ENCODE results near the gene FBXO45. TPM values are rescaled to one million over a fixed set of nuclear protein-coding genes. Genes with fewer than 3 reads are reported as not detected.
"Not testable (repeated sequence)": the region's sequence is repeated elsewhere in the genome, so short reads cannot be mapped to it uniquely, and the experiment has no call there.

Gene FBXO45
- total RNA-seq, 4 donors from 2014 or later: 6.6 to 19.9 (median 12.9) TPM

DNA sequence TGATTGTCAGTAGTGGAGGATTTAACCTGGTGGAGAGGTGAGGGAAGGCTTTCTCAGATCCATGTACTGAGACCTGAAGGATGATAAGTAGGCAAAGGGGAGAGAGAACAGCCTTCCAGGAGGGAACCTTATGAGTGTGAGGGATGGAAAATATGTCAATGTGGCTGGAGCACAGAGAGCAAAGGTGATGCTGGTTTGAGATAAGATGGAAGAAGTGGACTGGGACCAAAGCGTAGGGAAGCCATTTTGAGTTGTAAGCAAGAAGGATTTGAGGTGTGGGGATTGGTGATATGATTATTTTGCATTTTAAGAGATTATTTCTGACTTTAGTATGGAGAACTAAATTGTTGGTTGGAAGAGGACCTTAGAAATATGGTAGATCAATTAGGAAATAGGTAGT, 3.9 kb downstream of the FBXO45 start:
- WGBS, 2 donors: 32 to 100% methylated on average over 1 of the region's 1 CpG
- intact Hi-C loops (cut with DNase I): no loop called here
- TF ChIP-seq POLR2A (IDR thresholded peaks at IDR 0.05): no peak

DNA sequence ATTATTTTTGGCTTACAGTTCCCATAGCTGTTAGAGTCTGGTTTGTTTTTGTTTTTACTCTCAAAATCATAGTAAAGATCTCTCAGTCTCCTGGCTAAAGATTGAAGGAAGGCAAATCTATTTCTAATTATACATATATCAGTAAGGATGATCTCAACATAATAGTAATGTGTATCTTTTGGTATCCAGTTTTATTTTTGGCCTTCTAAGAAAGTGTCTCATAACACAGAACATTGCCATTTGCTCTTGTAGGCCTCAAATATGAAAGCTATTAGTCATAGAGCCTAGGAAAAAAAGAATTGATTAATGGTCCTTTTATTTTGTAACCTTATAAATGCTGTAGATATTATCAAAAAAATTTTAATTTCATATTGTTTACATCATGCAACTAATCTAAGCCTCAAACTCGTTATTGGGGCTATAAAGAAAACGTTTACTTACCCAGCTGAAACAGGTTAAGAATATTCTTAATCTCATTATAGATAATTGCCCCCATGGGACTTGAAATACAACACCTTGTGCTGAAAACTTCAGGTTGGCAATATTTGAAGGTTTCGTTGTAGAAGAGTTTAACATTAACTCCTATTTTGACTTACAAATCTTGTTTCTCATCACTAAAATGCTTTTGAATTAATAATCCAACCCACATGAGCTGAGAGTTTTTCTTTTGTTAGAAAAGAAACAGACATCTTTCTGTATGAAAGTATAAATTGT, 16.7 kb downstream of the FBXO45 start:
- Histone ChIP-seq H3K4me3 (no peak overlapping the region), H3K4me1 (no peaks in the 10 kb centered on the region), H3K27me3 (no peaks in the 10 kb centered on the region), H3K36me3 (peaks cover 0 to 67% (median 0%) of the 10 kb centered on the region in 3 donors), H3K27ac (no peak overlapping the region), H3K9me3 (no peaks in the 10 kb centered on the region)
- 82% methylated on average over 3 of the region's 3 CpGs for WGBS, 2 donors
- DNase-seq: no peak
- TF ChIP-seq POLR2A (IDR thresholded peaks at IDR 0.05): no peak
- TF ChIP-seq, protein P1, sequence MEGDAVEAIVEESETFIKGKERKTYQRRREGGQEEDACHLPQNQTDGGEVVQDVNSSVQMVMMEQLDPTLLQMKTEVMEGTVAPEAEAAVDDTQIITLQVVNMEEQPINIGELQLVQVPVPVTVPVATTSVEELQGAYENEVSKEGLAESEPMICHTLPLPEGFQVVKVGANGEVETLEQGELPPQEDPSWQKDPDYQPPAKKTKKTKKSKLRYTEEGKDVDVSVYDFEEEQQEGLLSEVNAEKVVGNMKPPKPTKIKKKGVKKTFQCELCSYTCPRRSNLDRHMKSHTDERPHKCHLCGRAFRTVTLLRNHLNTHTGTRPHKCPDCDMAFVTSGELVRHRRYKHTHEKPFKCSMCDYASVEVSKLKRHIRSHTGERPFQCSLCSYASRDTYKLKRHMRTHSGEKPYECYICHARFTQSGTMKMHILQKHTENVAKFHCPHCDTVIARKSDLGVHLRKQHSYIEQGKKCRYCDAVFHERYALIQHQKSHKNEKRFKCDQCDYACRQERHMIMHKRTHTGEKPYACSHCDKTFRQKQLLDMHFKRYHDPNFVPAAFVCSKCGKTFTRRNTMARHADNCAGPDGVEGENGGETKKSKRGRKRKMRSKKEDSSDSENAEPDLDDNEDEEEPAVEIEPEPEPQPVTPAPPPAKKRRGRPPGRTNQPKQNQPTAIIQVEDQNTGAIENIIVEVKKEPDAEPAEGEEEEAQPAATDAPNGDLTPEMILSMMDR (IDR thresholded peaks at IDR 0.05): no peak
- intact Hi-C loops (cut with DNase I): no loop called here

More for the DNA sequence above, 3.9 kb downstream of the FBXO45 start:
- H3K9me3 ChIP-seq: no peaks in the 10 kb centered on the region
- peaks cover 8 to 36% (median 15%) of the 10 kb centered on the region in 3 donors for H3K4me1 ChIP-seq
- no peaks in the 10 kb centered on the region for H3K27me3 ChIP-seq
- H3K36me3 ChIP-seq: peaks cover 0 to 2% (median 0%) of the 10 kb centered on the region in 3 donors
- no peak overlapping the region for H3K4me3 ChIP-seq
- no peak for DNase-seq
- H3K27ac ChIP-seq: no peak overlapping the region

DNA sequence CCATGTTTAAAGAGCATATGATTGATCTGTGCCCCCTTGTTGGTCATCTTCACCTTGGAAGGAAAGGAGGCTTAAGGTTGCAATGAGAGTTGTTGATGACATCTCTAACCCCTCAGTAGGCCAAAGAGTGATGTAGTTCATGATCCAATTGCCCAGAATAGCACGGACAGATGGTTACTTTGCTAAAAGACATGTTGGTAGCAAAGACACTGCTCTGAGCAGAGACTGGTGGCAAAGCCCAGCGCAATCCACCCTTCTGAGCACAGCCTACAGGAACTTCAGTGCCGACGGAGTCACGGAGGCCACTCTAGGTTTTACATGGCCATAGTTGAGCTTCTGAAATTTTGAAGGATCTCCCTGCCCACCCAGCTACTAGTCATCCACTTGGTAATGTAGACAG, 21.8 kb downstream of the FBXO45 start:
- no peak for TF ChIP-seq POLR2A (IDR thresholded peaks at IDR 0.05)
- TF ChIP-seq, protein P1 (IDR thresholded peaks at IDR 0.05): no peak
- H3K4me1 ChIP-seq: no peaks in the 10 kb centered on the region
- intact Hi-C loops (cut with DNase I): no loop called here
- no peak for DNase-seq
- H3K36me3 ChIP-seq: peaks cover 0 to 25% (median 0%) of the 10 kb centered on the region in 3 donors
- WGBS, 2 donors: 86 to 88% methylated on average over 4 to 5 of the region's 5 CpGs
- no peak overlapping the region for H3K27ac ChIP-seq
- H3K27me3 ChIP-seq: peaks cover 0 to 9% (median 0%) of the 10 kb centered on the region in 4 donors
- H3K4me3 ChIP-seq: no peak overlapping the region
- no peaks in the 10 kb centered on the region for H3K9me3 ChIP-seq

DNA sequence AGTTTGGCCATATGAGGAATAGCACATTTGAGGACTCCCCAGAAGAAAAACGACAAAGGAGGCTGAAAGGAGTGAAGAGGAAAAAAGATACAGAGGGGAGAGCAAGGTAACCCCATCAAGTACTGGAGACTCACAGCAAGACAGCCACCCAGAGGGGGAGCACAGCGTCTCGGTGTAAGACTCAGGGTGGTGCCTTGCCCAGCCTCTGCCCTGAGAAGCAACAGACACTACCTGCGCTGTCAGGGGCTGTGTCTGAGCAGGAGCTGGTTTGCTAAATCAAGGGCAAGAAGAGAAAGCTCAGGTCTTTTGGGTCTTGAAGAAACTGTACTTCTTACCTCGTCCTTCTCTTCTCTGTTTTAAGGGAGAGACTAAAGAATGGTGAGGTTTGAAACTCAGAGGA, 27.9 kb downstream of the FBXO45 start:
- Histone ChIP-seq H3K4me3 (no peak overlapping the region), H3K4me1 (no peaks in the 10 kb centered on the region), H3K9me3 (no peaks in the 10 kb centered on the region), H3K27ac (no peak overlapping the region), H3K27me3 (peaks cover 0 to 21% (median 0%) of the 10 kb centered on the region in 4 donors), H3K36me3 (no peaks in the 10 kb centered on the region)
- WGBS, 2 donors: 40 to 44% methylated on average over 5 of the region's 5 CpGs
- TF ChIP-seq POLR2A (IDR thresholded peaks at IDR 0.05): no peak
- TF ChIP-seq, protein P1 (IDR thresholded peaks at IDR 0.05): no peak
- DNase-seq: no peak
- intact Hi-C loops (cut with DNase I): no loop called here

DNA sequence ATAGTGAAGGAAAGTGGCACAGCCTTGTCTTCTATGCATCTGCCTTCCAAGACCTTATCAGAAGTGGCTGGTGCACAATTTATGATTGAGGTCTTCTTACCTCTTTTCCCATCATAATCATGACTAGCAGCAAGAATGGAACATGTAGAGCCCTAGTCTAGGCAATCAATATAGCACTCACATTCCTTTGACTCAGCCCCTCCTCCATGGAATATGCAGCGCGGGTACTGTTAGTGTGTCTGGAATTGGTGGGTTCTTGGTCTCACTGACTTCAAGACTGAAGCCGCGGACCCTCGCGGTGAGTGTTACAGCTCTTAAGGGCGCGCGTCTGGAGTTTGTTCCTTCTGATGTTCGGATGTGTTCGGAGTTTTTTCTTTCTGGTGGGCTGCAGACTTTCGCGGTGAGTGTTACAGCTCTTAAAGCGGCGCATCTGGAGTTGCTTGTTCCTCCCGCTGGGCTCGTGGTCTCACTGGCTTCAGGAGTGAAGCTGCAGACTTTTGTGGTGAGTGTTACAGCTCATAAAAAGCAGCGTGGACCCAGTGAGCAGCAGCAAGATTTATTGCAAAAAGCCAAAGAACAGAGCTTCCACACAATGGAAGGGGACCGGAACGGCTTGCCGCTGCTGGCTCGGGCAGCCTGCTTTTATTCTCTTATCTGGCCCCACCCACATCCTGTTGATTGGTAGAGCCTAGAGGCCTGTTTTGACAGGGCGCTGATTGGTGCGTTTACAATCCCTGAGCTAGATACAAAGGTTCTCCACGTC, 29.7 kb downstream of the FBXO45 start:
- 68 to 76% methylated on average over 16 to 22 of the region's 25 CpGs for WGBS, 2 donors
- DNase-seq; H3K36me3 ChIP-seq; H3K4me1 ChIP-seq; H3K9me3 ChIP-seq; H3K27ac ChIP-seq; H3K4me3 ChIP-seq; intact Hi-C loops (cut with DNase I): not testable (repeated sequence)
- peaks cover 0 to 21% (median 0%) of the 10 kb centered on the region in 4 donors for H3K27me3 ChIP-seq

DNA sequence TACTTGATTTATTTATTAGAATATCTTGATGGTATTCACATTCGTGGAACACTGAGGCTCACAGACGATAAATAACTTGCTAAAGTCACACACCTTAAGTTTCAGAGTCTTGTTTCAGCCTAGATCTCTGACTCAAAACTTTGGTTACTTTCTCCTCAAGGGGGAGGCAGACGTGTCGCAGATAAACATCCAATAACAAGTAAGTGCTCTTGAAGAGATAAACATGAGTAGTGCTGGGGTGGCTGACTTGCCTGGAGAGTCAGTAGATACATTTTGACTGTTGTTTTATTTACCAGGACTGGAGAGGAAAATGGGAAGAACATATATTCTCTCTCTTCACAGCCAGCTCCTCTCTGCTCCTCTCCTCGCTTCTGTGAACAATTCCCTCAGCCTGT, 31.3 kb downstream of the FBXO45 start:
- H3K36me3 ChIP-seq: no peaks in the 10 kb centered on the region
- intact Hi-C loops (cut with DNase I): no loop called here
- H3K4me3 ChIP-seq: no peak overlapping the region
- H3K4me1 ChIP-seq: no peaks in the 10 kb centered on the region
- 56 to 87% methylated on average over 5 of the region's 5 CpGs for WGBS, 2 donors
- no peak for DNase-seq
- peaks cover 0 to 22% (median 0%) of the 10 kb centered on the region in 4 donors for H3K27me3 ChIP-seq
- H3K27ac ChIP-seq: no peak overlapping the region
- H3K9me3 ChIP-seq: no peaks in the 10 kb centered on the region
- TF ChIP-seq, protein P1 (IDR thresholded peaks at IDR 0.05): no peak
- TF ChIP-seq POLR2A (IDR thresholded peaks at IDR 0.05): no peak
